K562 (cell line): ENCODE results near the gene R3HDM2. TPM values are rescaled to one million over a fixed set of nuclear protein-coding genes. Genes with fewer than 3 reads are reported as not detected.

ENCODE experiments used
- ATAC-seq: fragments of 200-7000 bp; cut with Tn5 transposase; 3 replicates; pipeline ENCODE4 v1.9.1; 2020; ENCODE audit warnings: moderate library complexity
- BruUV-seq: library from RNA; stranded (reverse); fragments of 400-500 nt; replicated peaks from 2 replicates; lab custom pipeline; 2021; lab: Mats Ljungman, UMichigan
- CTCF ChIA-PET: fragments of 300-600 bp; formaldehyde crosslinking; extraction: SDS; loops from one replicate; lab custom pipeline; 2021; ENCODE audit warnings: low intra/inter-chr PET ratio; lab: Yijun Ruan, JAX
- POLR2A ChIA-PET: fragments of 300-600, 350-650 bp; sonication (Branson Sonifier 250); formaldehyde crosslinking; extraction: SDS; loops from one replicate; lab custom pipeline; 2021; ENCODE audit warnings: antibody characterized with exemption, inconsistent platforms; lab: Yijun Ruan, JAX
- DNase-seq, 4 experiments: peaks; one replicate each; pipeline versions ENCODE4 v3.0.0 to v3.0.0-alpha.2; 2011 to 2018; ENCODE audit warnings: low spot score in 3 of 4, mixed read lengths in 3 of 4; ENCODE audit errors: extremely low read depth in 1 of 4
- FAIRE-seq: peaks from 2 replicates; lab custom pipeline; 2011; peaks lifted over from hg19 to GRCh38; lab: Jason Lieb, UNC
- H2AFZ ChIP-seq: 2 replicates; pipeline ENCODE4 v1.6.0; 2011; ENCODE audit warnings: low read depth, low read length, control low read depth, inconsistent platforms
- H3K27ac ChIP-seq: fragments of 200-600 bp; 3 replicates; pipeline ENCODE4 v1.8.0; 2011; ENCODE audit warnings: low read depth, mild to moderate bottlenecking, control low read depth, inconsistent platforms, low read length, moderate library complexity, mixed read lengths; ENCODE audit errors: extremely low read depth
- H3K27me3 ChIP-seq, 2 experiments: fragments of 300-600 bp in 1 of 2; 2 replicates in 1 of 2; 3 replicates in 1 of 2; pipeline versions ENCODE4 v1.6.0 to v1.8.0; 2011; ENCODE audit warnings: inconsistent platforms in 2 of 2, low read length in 2 of 2, mild to moderate bottlenecking in 1 of 2, mixed read lengths in 1 of 2, moderate library complexity in 1 of 2; ENCODE audit not compliant: control insufficient read depth in 2 of 2, insufficient read depth in 2 of 2
- H3K36me3 ChIP-seq: fragments of 300-600 bp; 3 replicates; pipeline ENCODE4 v1.8.0; 2011; ENCODE audit warnings: mild to moderate bottlenecking, low read length, inconsistent platforms; ENCODE audit not compliant: control insufficient read depth, insufficient read depth
- H3K4me1 ChIP-seq, 2 experiments: fragments of 200-600 bp in 1 of 2; replicated peaks in 1 of 2; 2 replicates in 1 of 2; 3 replicates in 1 of 2; pipeline versions ENCODE4 v1.5.1 to v1.8.0; 2011; ENCODE audit warnings: inconsistent platforms in 2 of 2, low read length in 2 of 2, mild to moderate bottlenecking in 1 of 2, mixed read lengths in 1 of 2, moderate library complexity in 1 of 2; ENCODE audit not compliant: control insufficient read depth in 2 of 2, insufficient read depth in 2 of 2
- H3K4me2 ChIP-seq: 2 replicates; pipeline ENCODE4 v1.6.1; 2011; ENCODE audit warnings: low read length, control low read depth, inconsistent platforms, mixed read lengths; ENCODE audit not compliant: insufficient read depth
- H3K4me3 ChIP-seq: fragments of 200-600 bp; sonication (generic), shearing (Covaris generic); 2 replicates; pipeline ENCODE4 v1.5.1; 2016; ENCODE audit warnings: control low read depth, inconsistent platforms
- H3K79me2 ChIP-seq: fragments of 200-600 bp; 3 replicates; pipeline ENCODE4 v1.8.0; 2011; ENCODE audit warnings: low read length, inconsistent platforms; ENCODE audit not compliant: control insufficient read depth, insufficient read depth
- H3K9ac ChIP-seq, 2 experiments: 2 replicates each; pipeline versions ENCODE4 v1.6.0 to v1.6.1; 2011; ENCODE audit warnings: low read depth in 2 of 2, low read length in 2 of 2, control low read depth in 1 of 2, inconsistent platforms in 1 of 2, mild to moderate bottlenecking in 1 of 2, mixed read lengths in 1 of 2; ENCODE audit not compliant: insufficient read depth in 1 of 2
- H3K9me1 ChIP-seq: one replicate; pipeline ENCODE4 v1.6.0; 2011; ENCODE audit warnings: inconsistent platforms, mild to moderate bottlenecking, low read length, moderate library complexity; ENCODE audit not compliant: control insufficient read depth, insufficient read depth
- H3K9me3 ChIP-seq: replicated peaks from 2 replicates; pipeline ENCODE4 v1.5.1; 2011; ENCODE audit warnings: low read depth, low read length, inconsistent platforms; ENCODE audit not compliant: control insufficient read depth, insufficient read depth
- H4K20me1 ChIP-seq: replicated peaks from 2 replicates; pipeline ENCODE4 v1.6.1; 2011; ENCODE audit warnings: low read length, inconsistent platforms, mixed read lengths; ENCODE audit not compliant: control insufficient read depth, insufficient read depth
- MAFF ChIP-seq: IDR thresholded peaks from 2 replicates; pipeline ENCODE4 v1.6.1; 2012; ENCODE audit warnings: low read length, improper control_type of control experiment
- MCM7 ChIP-seq, 2 experiments: fragments of 450-650 bp; IDR thresholded peaks; 2 replicates each; pipeline ENCODE4 v1.6.1; 2016 to 2018
- NFIX ChIP-seq: fragments of 250-450 bp; sonication (Bioruptor Pico); IDR thresholded peaks from 2 replicates; pipeline ENCODE4 v1.4.0; 2020; ENCODE audit warnings: low read depth, mild to moderate bottlenecking, moderate library complexity
- POLR2A ChIP-seq: fragments of 450-650 bp; conservative IDR thresholded peaks from 2 replicates; pipeline ENCODE4 v1.6.1; 2016
- RAD51 ChIP-seq: fragments of 450-650 bp; IDR thresholded peaks from 2 replicates; pipeline ENCODE4 v1.7.1; 2016; ENCODE audit warnings: low read depth, mild to moderate bottlenecking, borderline replicate concordance
- SMAD2 ChIP-seq: fragments of 150-350 bp; IDR thresholded peaks from 2 replicates; pipeline ENCODE4 v1.6.1; 2014; ENCODE audit warnings: low read depth, mild to moderate bottlenecking, low read length
- YY1 ChIP-seq, 3 experiments: IDR thresholded peaks; 2 replicates each; pipeline ENCODE4 v1.6.1; 2011; ENCODE audit warnings: low read length in 2 of 3, mild to moderate bottlenecking in 2 of 3, moderate library complexity in 2 of 3, borderline replicate concordance in 1 of 3, control low read depth in 1 of 3, low read depth in 1 of 3; ENCODE audit not compliant: insufficient read depth in 3 of 3, insufficient replicate concordance in 2 of 3, control insufficient read depth in 1 of 3, insufficient read length in 1 of 3; ENCODE audit errors: extremely low read depth in 1 of 3
- WGBS: fragments of 100-300 bp; shearing (Covaris generic); methylation state at CpG from one replicate; pipeline ENCODE4 v1.1.6; 2016; ENCODE audit warnings: low coverage, mixed read lengths; ENCODE audit not compliant: insufficient coverage; ENCODE audit errors: missing lambda C conversion rate; 5-methylcytosine and 5-hydroxymethylcytosine counted together
- in situ Hi-C: fragments of 300-500 bp; cut with MboI; formaldehyde crosslinking; loops from 4 replicates; pipeline ENCODE4 v1.15.0; 2018; ENCODE audit warnings: inconsistent platforms, mixed read lengths
- intact Hi-C: fragments of 100-400 bp; cut with micrococcal nuclease; formaldehyde crosslinking; loops from 2 replicates; pipeline ENCODE4 v1.14.2; 2022
- polyA plus RNA-seq, 8 experiments: library from polyadenylated mRNA; depleted of rRNA in 4 of 8; stranded (reverse) in 5 of 8; unstranded in 3 of 8; fragments of >200 nt; fragmentation: Nextera tagmentation in 2 of 8; fragmentation: Illumina TruSeq in 1 of 8; extraction: Ambion mirVana in 2 of 8; extraction: Trizol in 1 of 8; gene quantifications; 2 replicates each; pipeline versions ENCODE4 v1.2.1 to v1.2.3, GENCODE V29; 2011 to 2014; ENCODE audit warnings: inconsistent platforms in 1 of 8, missing spikeins in 1 of 8
- total RNA-seq, 7 experiments: library from RNA; depleted of rRNA in 6 of 7; stranded (reverse); fragments of >200 nt in 6 of 7; fragmentation: Illumina TruSeq in 2 of 7; extraction: Trizol in 2 of 7; gene quantifications; 2 replicates each; pipeline versions ENCODE4 v1.2.1 to v1.2.3, GENCODE V29; 2011 to 2021; ENCODE audit warnings: low replicate concordance in 1 of 7
- TF ChIP-seq, protein P1 (sequence below): fragments of 250-450 bp; sonication (Bioruptor Pico); IDR thresholded peaks from 2 replicates; pipeline ENCODE4 v1.5.0; 2020; ENCODE audit warnings: mild to moderate bottlenecking
- TF ChIP-seq, protein P2 (sequence below): sonication (generic); formaldehyde crosslinking; IDR thresholded peaks from 2 replicates; pipeline ENCODE4 v1.8.0; 2022; ENCODE audit warnings: mild to moderate bottlenecking, missing genetic modification reagents
- TF ChIP-seq, protein P3 (sequence below): fragments of 250-450 bp; sonication (Bioruptor Pico); IDR thresholded peaks from 2 replicates; pipeline ENCODE4 v1.8.0; 2022; ENCODE audit warnings: moderate library complexity, mild to moderate bottlenecking, inconsistent platforms
- TF ChIP-seq, protein P4 (sequence below): fragments of 200-800 bp; sonication (Bioruptor generic); IDR thresholded peaks from 2 replicates; pipeline ENCODE4 v1.6.1; 2017; ENCODE audit warnings: missing genetic modification characterization, missing compliant biosample characterization

The R3HDM2 gene
- total and polyA plus RNA-seq, 9 of the 15 experiments (the other 6 are each of a cell fraction or from before 2014, with no cell fraction given), result 3.3 to 18.8 (median 9.0) TPM

DNA sequence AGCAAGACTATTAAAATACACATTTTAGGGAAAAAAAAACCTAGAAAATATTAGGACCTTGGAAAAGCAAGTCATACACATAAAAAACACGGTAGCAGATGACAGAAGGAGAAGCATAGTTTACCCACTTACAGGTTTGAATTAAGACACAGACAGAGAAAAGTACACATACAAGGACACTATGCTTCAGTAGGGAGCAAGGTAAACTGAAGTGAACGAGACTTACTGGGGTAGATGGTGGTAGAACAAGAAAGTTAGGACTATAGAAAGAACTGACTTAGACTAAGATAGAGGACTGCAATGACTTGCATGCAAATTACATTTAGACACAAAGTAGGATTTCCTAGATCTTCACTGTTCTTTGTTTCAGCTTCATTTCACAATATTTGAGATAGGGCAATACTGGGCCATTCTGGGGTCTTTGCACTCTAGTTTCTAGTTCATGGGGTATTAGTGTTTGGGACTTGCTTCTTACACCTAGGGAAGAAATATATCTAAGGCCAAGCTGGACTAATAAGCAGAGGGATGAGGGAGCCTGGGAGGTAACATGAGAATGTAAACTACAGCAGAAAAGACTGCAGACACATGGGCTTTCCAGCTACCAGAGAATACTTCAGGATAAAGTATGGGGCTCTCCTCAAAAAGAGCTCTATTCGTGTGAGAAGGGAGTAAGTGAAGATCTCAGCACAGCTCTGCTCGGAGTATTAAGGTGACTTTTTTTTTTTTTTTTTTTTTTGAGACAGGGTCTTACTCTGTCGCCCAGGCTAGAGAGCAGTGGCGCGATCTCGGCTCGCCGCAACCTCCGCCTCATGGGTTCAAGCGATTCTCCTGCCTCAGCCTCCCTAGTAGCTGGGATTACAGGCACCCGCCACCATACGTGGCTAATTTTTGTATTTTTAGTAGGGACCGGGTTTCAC, 152.1 kb downstream of the R3HDM2 start:
- ChIA-PET POLR2A (no interaction called here), CTCF (no interaction called here)
- Histone ChIP-seq H3K4me2 (no peak overlapping the region), H3K27me3 (no peaks in the 10 kb centered on the region), H3K9ac (no peak overlapping the region), H3K4me3 (no peak overlapping the region), H3K9me1 (no peaks in the 10 kb centered on the region), H3K27ac (0 out of 3 replicates have a peak overlapping the region, but pooled peaks have one; percentile 8), H2AFZ (no peak overlapping the region), H3K36me3 (peaks cover 36% of the 10 kb centered on the region; the same call in 2 of the 3 replicates), H4K20me1 (no peaks in the 10 kb centered on the region), H3K4me1 (peaks cover 0 to 17% of the 10 kb centered on the region in 2 experiments; a peak in 4 of 5 replicates), H3K79me2 (no peaks in the 10 kb centered on the region), H3K9me3 (no peaks in the 10 kb centered on the region)
- WGBS, result 65% methylated on average over 7 of the region's 15 CpGs
- ATAC-seq, result no peak
- BruUV-seq, result no TSS peak
- FAIRE-seq, result no peak
- intact Hi-C loops, result no loop called here
- in situ Hi-C loops, result no loop called here
- no peak for DNase-seq
- TF ChIP-seq RAD51 (no peak), SMAD2 (no peak), NFIX (CRISPR knock-in tag) (no peak), MAFF (no peak), MCM7 (IDR thresholded peaks at IDR 0.05) (no peak), POLR2A (no peak), YY1 (IDR thresholded peaks at IDR 0.05; ENCODE audit: borderline replicate concordance in 1 of 3, control insufficient read depth in 1 of 3, extremely low read depth in 1 of 3, insufficient read depth in 3 of 3, insufficient read length in 1 of 3, insufficient replicate concordance in 2 of 3, low read depth in 1 of 3, low read length in 2 of 3) (no peak)
- TF ChIP-seq, protein P1, sequence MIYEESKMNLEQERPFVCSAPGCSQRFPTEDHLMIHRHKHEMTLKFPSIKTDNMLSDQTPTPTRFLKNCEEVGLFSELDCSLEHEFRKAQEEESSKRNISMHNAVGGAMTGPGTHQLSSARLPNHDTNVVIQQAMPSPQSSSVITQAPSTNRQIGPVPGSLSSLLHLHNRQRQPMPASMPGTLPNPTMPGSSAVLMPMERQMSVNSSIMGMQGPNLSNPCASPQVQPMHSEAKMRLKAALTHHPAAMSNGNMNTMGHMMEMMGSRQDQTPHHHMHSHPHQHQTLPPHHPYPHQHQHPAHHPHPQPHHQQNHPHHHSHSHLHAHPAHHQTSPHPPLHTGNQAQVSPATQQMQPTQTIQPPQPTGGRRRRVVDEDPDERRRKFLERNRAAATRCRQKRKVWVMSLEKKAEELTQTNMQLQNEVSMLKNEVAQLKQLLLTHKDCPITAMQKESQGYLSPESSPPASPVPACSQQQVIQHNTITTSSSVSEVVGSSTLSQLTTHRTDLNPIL (CRISPR knock-in tag), result no peak
- TF ChIP-seq, protein P2, sequence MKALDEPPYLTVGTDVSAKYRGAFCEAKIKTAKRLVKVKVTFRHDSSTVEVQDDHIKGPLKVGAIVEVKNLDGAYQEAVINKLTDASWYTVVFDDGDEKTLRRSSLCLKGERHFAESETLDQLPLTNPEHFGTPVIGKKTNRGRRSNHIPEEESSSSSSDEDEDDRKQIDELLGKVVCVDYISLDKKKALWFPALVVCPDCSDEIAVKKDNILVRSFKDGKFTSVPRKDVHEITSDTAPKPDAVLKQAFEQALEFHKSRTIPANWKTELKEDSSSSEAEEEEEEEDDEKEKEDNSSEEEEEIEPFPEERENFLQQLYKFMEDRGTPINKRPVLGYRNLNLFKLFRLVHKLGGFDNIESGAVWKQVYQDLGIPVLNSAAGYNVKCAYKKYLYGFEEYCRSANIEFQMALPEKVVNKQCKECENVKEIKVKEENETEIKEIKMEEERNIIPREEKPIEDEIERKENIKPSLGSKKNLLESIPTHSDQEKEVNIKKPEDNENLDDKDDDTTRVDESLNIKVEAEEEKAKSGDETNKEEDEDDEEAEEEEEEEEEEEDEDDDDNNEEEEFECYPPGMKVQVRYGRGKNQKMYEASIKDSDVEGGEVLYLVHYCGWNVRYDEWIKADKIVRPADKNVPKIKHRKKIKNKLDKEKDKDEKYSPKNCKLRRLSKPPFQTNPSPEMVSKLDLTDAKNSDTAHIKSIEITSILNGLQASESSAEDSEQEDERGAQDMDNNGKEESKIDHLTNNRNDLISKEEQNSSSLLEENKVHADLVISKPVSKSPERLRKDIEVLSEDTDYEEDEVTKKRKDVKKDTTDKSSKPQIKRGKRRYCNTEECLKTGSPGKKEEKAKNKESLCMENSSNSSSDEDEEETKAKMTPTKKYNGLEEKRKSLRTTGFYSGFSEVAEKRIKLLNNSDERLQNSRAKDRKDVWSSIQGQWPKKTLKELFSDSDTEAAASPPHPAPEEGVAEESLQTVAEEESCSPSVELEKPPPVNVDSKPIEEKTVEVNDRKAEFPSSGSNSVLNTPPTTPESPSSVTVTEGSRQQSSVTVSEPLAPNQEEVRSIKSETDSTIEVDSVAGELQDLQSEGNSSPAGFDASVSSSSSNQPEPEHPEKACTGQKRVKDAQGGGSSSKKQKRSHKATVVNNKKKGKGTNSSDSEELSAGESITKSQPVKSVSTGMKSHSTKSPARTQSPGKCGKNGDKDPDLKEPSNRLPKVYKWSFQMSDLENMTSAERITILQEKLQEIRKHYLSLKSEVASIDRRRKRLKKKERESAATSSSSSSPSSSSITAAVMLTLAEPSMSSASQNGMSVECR (CRISPR knock-in tag), result no peak
- TF ChIP-seq, protein P3, sequence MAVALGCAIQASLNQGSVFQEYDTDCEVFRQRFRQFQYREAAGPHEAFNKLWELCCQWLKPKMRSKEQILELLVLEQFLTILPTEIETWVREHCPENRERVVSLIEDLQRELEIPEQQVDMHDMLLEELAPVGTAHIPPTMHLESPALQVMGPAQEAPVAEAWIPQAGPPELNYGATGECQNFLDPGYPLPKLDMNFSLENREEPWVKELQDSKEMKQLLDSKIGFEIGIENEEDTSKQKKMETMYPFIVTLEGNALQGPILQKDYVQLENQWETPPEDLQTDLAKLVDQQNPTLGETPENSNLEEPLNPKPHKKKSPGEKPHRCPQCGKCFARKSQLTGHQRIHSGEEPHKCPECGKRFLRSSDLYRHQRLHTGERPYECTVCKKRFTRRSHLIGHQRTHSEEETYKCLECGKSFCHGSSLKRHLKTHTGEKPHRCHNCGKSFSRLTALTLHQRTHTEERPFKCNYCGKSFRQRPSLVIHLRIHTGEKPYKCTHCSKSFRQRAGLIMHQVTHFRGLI (CRISPR knock-in tag), result no peak
- TF ChIP-seq, protein P4, sequence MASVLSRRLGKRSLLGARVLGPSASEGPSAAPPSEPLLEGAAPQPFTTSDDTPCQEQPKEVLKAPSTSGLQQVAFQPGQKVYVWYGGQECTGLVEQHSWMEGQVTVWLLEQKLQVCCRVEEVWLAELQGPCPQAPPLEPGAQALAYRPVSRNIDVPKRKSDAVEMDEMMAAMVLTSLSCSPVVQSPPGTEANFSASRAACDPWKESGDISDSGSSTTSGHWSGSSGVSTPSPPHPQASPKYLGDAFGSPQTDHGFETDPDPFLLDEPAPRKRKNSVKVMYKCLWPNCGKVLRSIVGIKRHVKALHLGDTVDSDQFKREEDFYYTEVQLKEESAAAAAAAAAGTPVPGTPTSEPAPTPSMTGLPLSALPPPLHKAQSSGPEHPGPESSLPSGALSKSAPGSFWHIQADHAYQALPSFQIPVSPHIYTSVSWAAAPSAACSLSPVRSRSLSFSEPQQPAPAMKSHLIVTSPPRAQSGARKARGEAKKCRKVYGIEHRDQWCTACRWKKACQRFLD (CRISPR knock-in tag), result no peak
